HL-60 (cell line): ENCODE results near the gene TSACC.
A peak's percentile ranks its signal among the peaks of the same experiment; 100 is the strongest.

Experiments used
- DNase-seq, 2 experiments: peaks; one replicate each; pipeline ENCODE4 v3.0.0-alpha.2; 2010 to 2020; ENCODE audit warnings: low read depth in 1 of 2, low spot score in 1 of 2
- H3K27ac ChIP-seq: fragments of 250-450 bp; sonication (Bioruptor Pico); replicated peaks from 2 replicates; pipeline ENCODE4 v1.5.1; 2020; ENCODE audit warnings: mild to moderate bottlenecking, moderate library complexity
- H3K27me3 ChIP-seq: fragments of 250-450 bp; sonication (Bioruptor Pico); 2 replicates; pipeline ENCODE4 v1.5.1; 2021; ENCODE audit warnings: mild to moderate bottlenecking, moderate library complexity; ENCODE audit not compliant: insufficient read depth, poor library complexity, severe bottlenecking
- H3K4me3 ChIP-seq: replicated peaks from 2 replicates; pipeline ENCODE4 v1.5.1; 2011; ENCODE audit warnings: mild to moderate bottlenecking, control low read depth, low read length; ENCODE audit not compliant: insufficient read depth
- GABPA ChIP-seq: IDR thresholded peaks from 2 replicates; pipeline ENCODE4 v1.6.1; 2012; ENCODE audit warnings: low read depth
- POLR2AphosphoS5 ChIP-seq: IDR thresholded peaks from 2 replicates; pipeline ENCODE4 v1.6.1; 2012; ENCODE audit warnings: low read depth
- SPI1 ChIP-seq: IDR thresholded peaks from 2 replicates; pipeline ENCODE4 v1.6.1; 2012; ENCODE audit warnings: low read depth, mild to moderate bottlenecking, borderline replicate concordance
- TF ChIP-seq, protein P1 (sequence below): IDR thresholded peaks from 2 replicates; pipeline ENCODE4 v1.6.1; 2012; ENCODE audit warnings: low read depth; ENCODE audit not compliant: insufficient replicate concordance
- TF ChIP-seq, protein P2 (sequence below): IDR thresholded peaks from one replicate; pipeline ENCODE4 v1.5.1; 2011; ENCODE audit warnings: low read length, control low read depth, inconsistent platforms; ENCODE audit not compliant: insufficient read depth

Gene TSACC

DNA sequence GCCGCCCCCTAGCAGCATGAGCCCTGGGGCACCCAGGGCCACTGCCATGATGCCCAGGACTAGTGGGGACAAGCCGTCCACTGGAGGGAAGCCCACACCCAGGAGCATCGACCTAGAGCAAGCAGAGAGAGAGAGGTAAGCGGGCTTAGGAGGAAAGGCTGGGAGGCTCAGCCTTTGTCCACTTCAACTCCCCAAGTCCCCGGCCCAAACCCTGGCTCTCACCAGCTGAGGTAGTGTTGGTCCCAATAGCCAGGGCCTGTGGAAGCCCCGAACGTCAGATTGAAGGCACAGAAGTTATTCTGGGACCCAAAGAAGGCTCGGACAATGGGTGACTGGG, 45.3 kb upstream of the TSACC start:
- no peak overlapping the region for H3K4me3 ChIP-seq
- TF ChIP-seq, protein P1, sequence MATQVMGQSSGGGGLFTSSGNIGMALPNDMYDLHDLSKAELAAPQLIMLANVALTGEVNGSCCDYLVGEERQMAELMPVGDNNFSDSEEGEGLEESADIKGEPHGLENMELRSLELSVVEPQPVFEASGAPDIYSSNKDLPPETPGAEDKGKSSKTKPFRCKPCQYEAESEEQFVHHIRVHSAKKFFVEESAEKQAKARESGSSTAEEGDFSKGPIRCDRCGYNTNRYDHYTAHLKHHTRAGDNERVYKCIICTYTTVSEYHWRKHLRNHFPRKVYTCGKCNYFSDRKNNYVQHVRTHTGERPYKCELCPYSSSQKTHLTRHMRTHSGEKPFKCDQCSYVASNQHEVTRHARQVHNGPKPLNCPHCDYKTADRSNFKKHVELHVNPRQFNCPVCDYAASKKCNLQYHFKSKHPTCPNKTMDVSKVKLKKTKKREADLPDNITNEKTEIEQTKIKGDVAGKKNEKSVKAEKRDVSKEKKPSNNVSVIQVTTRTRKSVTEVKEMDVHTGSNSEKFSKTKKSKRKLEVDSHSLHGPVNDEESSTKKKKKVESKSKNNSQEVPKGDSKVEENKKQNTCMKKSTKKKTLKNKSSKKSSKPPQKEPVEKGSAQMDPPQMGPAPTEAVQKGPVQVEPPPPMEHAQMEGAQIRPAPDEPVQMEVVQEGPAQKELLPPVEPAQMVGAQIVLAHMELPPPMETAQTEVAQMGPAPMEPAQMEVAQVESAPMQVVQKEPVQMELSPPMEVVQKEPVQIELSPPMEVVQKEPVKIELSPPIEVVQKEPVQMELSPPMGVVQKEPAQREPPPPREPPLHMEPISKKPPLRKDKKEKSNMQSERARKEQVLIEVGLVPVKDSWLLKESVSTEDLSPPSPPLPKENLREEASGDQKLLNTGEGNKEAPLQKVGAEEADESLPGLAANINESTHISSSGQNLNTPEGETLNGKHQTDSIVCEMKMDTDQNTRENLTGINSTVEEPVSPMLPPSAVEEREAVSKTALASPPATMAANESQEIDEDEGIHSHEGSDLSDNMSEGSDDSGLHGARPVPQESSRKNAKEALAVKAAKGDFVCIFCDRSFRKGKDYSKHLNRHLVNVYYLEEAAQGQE: no peak
- TF ChIP-seq SPI1 (no peak), POLR2AphosphoS5 (no peak), GABPA (no peak)
- TF ChIP-seq, protein P2, sequence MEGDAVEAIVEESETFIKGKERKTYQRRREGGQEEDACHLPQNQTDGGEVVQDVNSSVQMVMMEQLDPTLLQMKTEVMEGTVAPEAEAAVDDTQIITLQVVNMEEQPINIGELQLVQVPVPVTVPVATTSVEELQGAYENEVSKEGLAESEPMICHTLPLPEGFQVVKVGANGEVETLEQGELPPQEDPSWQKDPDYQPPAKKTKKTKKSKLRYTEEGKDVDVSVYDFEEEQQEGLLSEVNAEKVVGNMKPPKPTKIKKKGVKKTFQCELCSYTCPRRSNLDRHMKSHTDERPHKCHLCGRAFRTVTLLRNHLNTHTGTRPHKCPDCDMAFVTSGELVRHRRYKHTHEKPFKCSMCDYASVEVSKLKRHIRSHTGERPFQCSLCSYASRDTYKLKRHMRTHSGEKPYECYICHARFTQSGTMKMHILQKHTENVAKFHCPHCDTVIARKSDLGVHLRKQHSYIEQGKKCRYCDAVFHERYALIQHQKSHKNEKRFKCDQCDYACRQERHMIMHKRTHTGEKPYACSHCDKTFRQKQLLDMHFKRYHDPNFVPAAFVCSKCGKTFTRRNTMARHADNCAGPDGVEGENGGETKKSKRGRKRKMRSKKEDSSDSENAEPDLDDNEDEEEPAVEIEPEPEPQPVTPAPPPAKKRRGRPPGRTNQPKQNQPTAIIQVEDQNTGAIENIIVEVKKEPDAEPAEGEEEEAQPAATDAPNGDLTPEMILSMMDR: no peak
- no peak overlapping the region for H3K27ac ChIP-seq
- DNase-seq: no peak
- no peaks in the 10 kb centered on the region for H3K27me3 ChIP-seq

DNA sequence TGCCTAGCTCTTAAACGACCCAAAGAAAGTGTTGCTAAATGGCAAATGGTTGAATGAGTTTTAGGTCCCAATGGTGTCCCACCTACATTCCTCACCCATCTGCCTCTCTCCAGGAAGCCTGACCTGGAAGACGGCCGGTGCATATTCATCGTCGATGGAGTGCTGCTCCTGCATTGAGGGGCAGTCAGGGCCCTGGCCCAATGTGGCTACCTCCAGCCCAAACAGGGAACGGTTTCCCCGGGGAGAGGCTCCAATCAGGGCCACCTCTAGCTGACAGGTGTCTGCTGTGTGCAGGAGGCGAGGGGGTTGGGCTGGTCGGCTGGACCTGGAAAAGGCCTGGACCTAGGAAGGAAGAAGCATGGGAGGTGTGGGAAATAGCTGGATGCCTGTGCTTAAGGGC, 44.4 kb upstream of the TSACC start:
- Histone ChIP-seq H3K4me3 (no peak overlapping the region), H3K27ac (no peak overlapping the region), H3K27me3 (no peaks in the 10 kb centered on the region)
- no peak for DNase-seq
- TF ChIP-seq, protein P1: no peak
- TF ChIP-seq, protein P2: no peak
- TF ChIP-seq POLR2AphosphoS5 (no peak), SPI1 (no peak), GABPA (no peak)

DNA sequence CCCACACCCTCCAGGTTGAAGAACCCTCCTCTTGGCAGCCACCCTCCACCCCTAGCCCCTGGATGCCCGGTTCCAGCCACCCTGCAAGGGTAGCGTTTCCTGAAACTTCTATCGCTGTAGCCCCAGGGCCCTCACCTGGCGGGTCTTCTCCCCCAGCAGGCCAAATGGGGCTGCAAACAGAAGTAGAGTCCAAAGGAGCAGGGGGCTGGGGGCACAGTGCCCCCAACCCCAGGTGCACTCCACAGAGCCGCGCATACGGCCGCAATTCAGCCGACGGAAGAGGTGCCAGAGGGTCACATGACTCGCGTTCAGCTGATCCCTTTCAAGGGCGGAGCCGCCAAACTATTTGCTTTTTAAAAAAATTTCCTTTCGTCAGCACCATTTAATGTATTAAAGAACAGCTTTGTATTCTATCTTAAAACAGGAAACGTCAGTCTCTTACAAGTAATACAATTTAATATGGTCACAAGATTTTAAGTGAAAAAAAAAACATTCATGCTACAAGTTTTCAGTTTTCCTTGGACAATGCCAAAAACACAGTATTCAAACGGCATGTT, 42.9 kb upstream of the TSACC start, which contains the start of gene GLMP:
Gene GLMP, minus strand, starts transcription at position 289 of the 557 bp plus-strand sequence. Its CDS starts 34 bp downstream, at position 255.
- H3K4me3 ChIP-seq: peak within 1 kb of the TSS; percentile 54
- peak in 1 of 2 experiments; percentile 50 for DNase-seq
- no peaks in the 10 kb centered on the region for H3K27me3 ChIP-seq
- H3K27ac ChIP-seq: peak within 1 kb of the TSS; percentile 52; the same call in 1 of the 2 replicates
- TF ChIP-seq, protein P1: no peak
- peak; percentile 31; the same call in 1 of the 2 replicates for TF ChIP-seq POLR2AphosphoS5
